H1 (cell line): Measurements from ENCODE around the gene CDH19. TPM values are rescaled to one million over a fixed set of nuclear protein-coding genes. Genes with fewer than 3 reads are reported as not detected.

Experiments
- CTCF ChIA-PET: fragments of 300-600 bp; sonication (Branson Sonifier 250); formaldehyde crosslinking; loops from one replicate; lab custom pipeline; 2021; ENCODE audit not compliant: partially characterized antibody; lab: Charles Lee
- POLR2A ChIA-PET: fragments of 300-600 bp; sonication (Branson Sonifier 250); formaldehyde crosslinking; loops from one replicate; lab custom pipeline; 2021; ENCODE audit warnings: inconsistent platforms; ENCODE audit not compliant: partially characterized antibody; lab: Charles Lee
- DNase-seq, 2 experiments: peaks; one replicate each; pipeline versions ENCODE4 v3.0.0 to v3.0.0-alpha.2; 2010 to 2022; ENCODE audit warnings: low spot score in 2 of 2, low read depth in 1 of 2, mixed read lengths in 1 of 2
- FAIRE-seq: peaks from 2 replicates; lab custom pipeline; 2011; peaks lifted over from hg19 to GRCh38; lab: Jason Lieb, UNC
- H2AFZ ChIP-seq: 2 replicates; pipeline ENCODE4 v1.8.1; 2012; ENCODE audit warnings: low read length, inconsistent platforms
- H2AK5ac ChIP-seq: 2 replicates; pipeline ENCODE4 v1.6.1; 2013; ENCODE audit warnings: low read depth, low read length
- H2BK120ac ChIP-seq: replicated peaks from 2 replicates; pipeline ENCODE3; 2013; ENCODE audit warnings: low read depth, low read length, inconsistent platforms
- H2BK12ac ChIP-seq: 2 replicates; pipeline ENCODE4 v1.6.1; 2013; ENCODE audit warnings: low read depth, low read length
- H2BK15ac ChIP-seq: 2 replicates; pipeline ENCODE4 v1.6.1; 2013; ENCODE audit warnings: low read length
- H2BK20ac ChIP-seq: 2 replicates; pipeline ENCODE4 v1.6.1; 2013; ENCODE audit warnings: low read length
- H2BK5ac ChIP-seq: 2 replicates; pipeline ENCODE4 v1.6.1; 2013; ENCODE audit warnings: low read depth, low read length
- H3K14ac ChIP-seq: 2 replicates; pipeline ENCODE4 v1.6.1; 2013; ENCODE audit warnings: inconsistent platforms; ENCODE audit not compliant: insufficient read length
- H3K18ac ChIP-seq: 2 replicates; pipeline ENCODE4 v1.6.1; 2013; ENCODE audit warnings: low read length; ENCODE audit errors: extremely low read depth
- H3K23ac ChIP-seq: 2 replicates; pipeline ENCODE4 v1.6.1; 2013; ENCODE audit warnings: inconsistent platforms; ENCODE audit not compliant: insufficient read length
- H3K23me2 ChIP-seq: 2 replicates; pipeline ENCODE4 v1.6.1; 2013; ENCODE audit warnings: low read depth, low read length
- H3K27ac ChIP-seq: 2 replicates; pipeline ENCODE4 v1.6.1; 2011; ENCODE audit warnings: low read depth, low read length, inconsistent platforms
- H3K27me3 ChIP-seq, 4 experiments: replicated peaks in 1 of 4; 1 replicate in 1 of 4; 2 replicates in 3 of 4; pipeline versions ENCODE4 v1.6.1 to v1.8.1; 2011 to 2013; ENCODE audit warnings: low read length in 3 of 4, mild to moderate bottlenecking in 3 of 4, inconsistent platforms in 2 of 4, mixed read lengths in 2 of 4, moderate library complexity in 1 of 4; ENCODE audit not compliant: control insufficient read depth in 3 of 4, insufficient read depth in 3 of 4; ENCODE audit errors: extremely low read depth in 1 of 4
- H3K36me3 ChIP-seq, 4 experiments: 2 replicates each; pipeline versions ENCODE4 v1.6.1 to v1.8.1; 2011 to 2013; ENCODE audit warnings: mild to moderate bottlenecking in 4 of 4, low read length in 3 of 4, moderate library complexity in 2 of 4, control low read depth in 1 of 4, inconsistent platforms in 1 of 4; ENCODE audit not compliant: insufficient read depth in 4 of 4, control insufficient read depth in 2 of 4
- H3K4ac ChIP-seq: replicated peaks from 2 replicates; pipeline ENCODE3; 2013; ENCODE audit warnings: low read length, low read depth, mixed read lengths, inconsistent platforms; ENCODE audit not compliant: insufficient read length
- H3K4me1 ChIP-seq, 4 experiments: replicated peaks in 1 of 4; 1 replicate in 1 of 4; 2 replicates in 3 of 4; pipeline versions ENCODE4 v1.6.1 to v1.8.1; 2011 to 2013; ENCODE audit warnings: low read length in 3 of 4, inconsistent platforms in 2 of 4, mixed read lengths in 1 of 4; ENCODE audit not compliant: insufficient read depth in 4 of 4, control insufficient read depth in 3 of 4
- H3K4me2 ChIP-seq, 2 experiments: 2 replicates each; pipeline versions ENCODE4 v1.6.1 to v1.8.1; 2011 to 2013; ENCODE audit warnings: low read depth in 2 of 2, low read length in 2 of 2, control low read depth in 1 of 2, inconsistent platforms in 1 of 2, mild to moderate bottlenecking in 1 of 2; ENCODE audit not compliant: insufficient read depth in 1 of 2
- H3K4me3 ChIP-seq, 4 experiments: fragments of 200-600, 300-600 bp in 1 of 4; sonication (generic), shearing (Covaris generic), sonication (Bioruptor Twin) in 1 of 4; 2 replicates each; pipeline versions ENCODE4 v1.5.1 to v1.8.1; 2011 to 2016; ENCODE audit warnings: low read length in 4 of 4, low read depth in 3 of 4, control low read depth in 2 of 4, inconsistent platforms in 2 of 4, mild to moderate bottlenecking in 2 of 4, mixed read lengths in 1 of 4, moderate library complexity in 1 of 4; ENCODE audit not compliant: insufficient read depth in 2 of 4; ENCODE audit errors: extremely low read depth in 1 of 4
- H3K56ac ChIP-seq: replicated peaks from 2 replicates; pipeline ENCODE3; 2013; ENCODE audit warnings: low read depth, mild to moderate bottlenecking, mixed read lengths, low read length, inconsistent platforms; ENCODE audit not compliant: insufficient read length
- H3K79me1 ChIP-seq: 2 replicates; pipeline ENCODE4 v1.6.1; 2013; ENCODE audit warnings: low read depth, low read length, control low read depth
- H3K79me2 ChIP-seq, 2 experiments: 2 replicates each; pipeline versions ENCODE4 v1.6.1 to v1.8.1; 2012 to 2013; ENCODE audit warnings: low read length in 2 of 2, mild to moderate bottlenecking in 2 of 2, inconsistent platforms in 1 of 2; ENCODE audit not compliant: insufficient read depth in 2 of 2, control insufficient read depth in 1 of 2
- H3K9ac ChIP-seq, 4 experiments: replicated peaks in 1 of 4; 1 replicate in 1 of 4; 2 replicates in 3 of 4; pipeline versions ENCODE4 v1.6.1 to v1.8.1; 2011 to 2013; ENCODE audit warnings: low read depth in 3 of 4, low read length in 3 of 4, control low read depth in 2 of 4, mild to moderate bottlenecking in 2 of 4, moderate library complexity in 2 of 4, inconsistent platforms in 1 of 4; ENCODE audit errors: extremely low read depth in 1 of 4
- H3K9me3 ChIP-seq, 2 experiments: 2 replicates each; pipeline versions ENCODE4 v1.6.1 to v1.8.1; 2012 to 2013; ENCODE audit warnings: mild to moderate bottlenecking in 2 of 2, moderate library complexity in 2 of 2, control low read depth in 1 of 2, inconsistent platforms in 1 of 2, low read depth in 1 of 2, low read length in 1 of 2, mixed read lengths in 1 of 2; ENCODE audit not compliant: insufficient read depth in 2 of 2
- H4K20me1 ChIP-seq, 2 experiments: replicated peaks in 1 of 2; 2 replicates each; pipeline versions ENCODE3 to v1.8.1; 2011 to 2013; ENCODE audit warnings: inconsistent platforms in 2 of 2, low read length in 2 of 2, mild to moderate bottlenecking in 1 of 2; ENCODE audit not compliant: insufficient read depth in 2 of 2, control insufficient read depth in 1 of 2
- H4K5ac ChIP-seq: 2 replicates; pipeline ENCODE4 v1.6.1; 2013; ENCODE audit warnings: low read length, low read depth, mixed read lengths, inconsistent platforms; ENCODE audit not compliant: insufficient read length
- H4K8ac ChIP-seq: 2 replicates; pipeline ENCODE4 v1.8.0; 2013; ENCODE audit warnings: mild to moderate bottlenecking, moderate library complexity, low read length, inconsistent platforms; ENCODE audit not compliant: insufficient read depth; ENCODE audit errors: extremely low read depth
- H4K91ac ChIP-seq: replicated peaks from 2 replicates; pipeline ENCODE3; 2013; ENCODE audit warnings: low read length, mixed read lengths, inconsistent platforms; ENCODE audit not compliant: insufficient read length
- CHD1 ChIP-seq: IDR thresholded peaks from 2 replicates; pipeline ENCODE4 v1.6.1; 2012; ENCODE audit warnings: low read depth, low read length, improper control_type of control experiment
- CREB1 ChIP-seq: IDR thresholded peaks from 2 replicates; pipeline ENCODE4 v1.6.1; 2012; ENCODE audit warnings: inconsistent platforms
- EGR1 ChIP-seq: IDR thresholded peaks from 2 replicates; pipeline ENCODE4 v1.6.1; 2011; ENCODE audit warnings: low read depth, low read length, borderline replicate concordance
- KDM5A ChIP-seq: fragments of 200-600 bp; IDR thresholded peaks from 2 replicates; pipeline ENCODE4 v1.7.1; 2012; ENCODE audit warnings: mild to moderate bottlenecking, low read length, inconsistent platforms, mixed read lengths
- ZNF274 ChIP-seq: IDR thresholded peaks from 2 replicates; pipeline ENCODE4 v1.7.0; 2012; ENCODE audit warnings: low read length, borderline replicate concordance; ENCODE audit errors: extremely low read depth
- WGBS, 2 experiments: shearing (Covaris generic) in 1 of 2; methylation state at CpG; one replicate each; pipeline versions ENCODE4 v1.1.6 to v1.1.7; 2013 to 2015; ENCODE audit warnings: low lambda C conversion rate in 2 of 2, mixed read lengths in 2 of 2, inconsistent platforms in 1 of 2, low coverage in 1 of 2, missing lambda C conversion rate in 1 of 2; ENCODE audit not compliant: insufficient replicate concordance in 2 of 2, insufficient coverage in 1 of 2, insufficient read length in 1 of 2; ENCODE audit errors: extremely low coverage in 1 of 2, missing lambda C conversion rate in 1 of 2; 5-methylcytosine and 5-hydroxymethylcytosine counted together
- polyA plus RNA-seq, 7 experiments: library from polyadenylated mRNA; depleted of rRNA in 3 of 7; stranded (reverse) in 5 of 7; unstranded in 2 of 7; fragments of >200 nt in 5 of 7; fragments of 200-250 nt in 2 of 7; gene quantifications; 1 replicate in 5 of 7; 2 replicates in 1 of 7; 4 replicates in 1 of 7; pipeline versions ENCODE4 v1.2.1 to v1.2.3, GENCODE V29; 2011 to 2013; ENCODE audit warnings: missing spikeins in 2 of 7, mixed read lengths in 2 of 7
- total RNA-seq: library from RNA; stranded (reverse); fragmentation: NEBNext Ultra II Directional; extraction: Animal tissue kit (Norgen Biotek cat#: 25700); gene quantifications from 2 replicates; pipeline ENCODE4 v1.2.1, GENCODE V29; 2021

Gene CDH19
- total and polyA plus RNA-seq, 2 of the 8 experiments (the other 6 are each of a cell fraction or from before 2014, with no cell fraction given): not detected

DNA sequence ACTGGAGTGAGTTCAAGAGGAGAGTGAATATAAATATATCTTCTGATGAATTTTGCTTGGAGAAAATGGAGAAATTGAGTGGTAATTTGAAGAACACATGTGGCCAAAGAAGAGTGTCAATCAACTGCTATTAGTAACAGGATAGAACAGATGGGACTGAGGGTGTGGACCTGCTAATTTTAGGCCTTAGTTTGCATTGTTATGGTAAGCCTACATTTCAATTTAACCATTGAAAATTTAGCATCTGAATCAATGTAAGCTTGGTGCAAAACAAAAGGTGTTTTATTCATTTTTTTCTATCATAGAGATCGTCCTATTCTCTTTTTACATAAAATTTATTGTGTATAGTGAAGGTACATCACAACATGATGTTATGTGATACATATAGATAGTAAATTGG, 42.1 kb upstream of the CDH19 start:
- Histone ChIP-seq H4K5ac (no peak overlapping the region), H3K79me1 (no peaks in the 10 kb centered on the region), H3K4ac (no peak overlapping the region), H4K8ac (no peak overlapping the region), H3K4me1 (peaks cover 0 to 4% (median 3%) of the 10 kb centered on the region in 4 experiments; a peak in 3 of 7 replicates), H3K27ac (no peak overlapping the region), H3K23me2 (no peaks in the 10 kb centered on the region), H3K23ac (no peak overlapping the region), H3K9me3 (no peaks in the 10 kb centered on the region), H3K36me3 (no peaks in the 10 kb centered on the region), H2BK20ac (no peak overlapping the region), H2BK15ac (no peak overlapping the region), H3K14ac (no peak overlapping the region), H2BK120ac (no peak overlapping the region), H3K9ac (no peak overlapping the region), H3K18ac (no peak overlapping the region), H2BK12ac (no peak overlapping the region), H4K91ac (no peak overlapping the region), H3K79me2 (no peaks in the 10 kb centered on the region), H2AFZ (no peak overlapping the region), H3K4me2 (no peak overlapping the region; a peak in 1 of 4 replicates), H3K27me3 (no peaks in the 10 kb centered on the region), H3K56ac (no peak overlapping the region), H4K20me1 (no peaks in the 10 kb centered on the region), H2BK5ac (no peak overlapping the region), H2AK5ac (no peak overlapping the region), H3K4me3 (peak overlapping the region in 1 of 4 experiments; percentile 19; a peak in 1 of 8 replicates)
- TF ChIP-seq KDM5A: no peak
- TF ChIP-seq EGR1: no peak
- no peak for TF ChIP-seq CHD1
- no peak for TF ChIP-seq ZNF274
- no peak for TF ChIP-seq CREB1
- WGBS, 2 experiments: 57% methylated on average over 1 of the region's 1 CpG; no CpG with 5 or more reads in 1 of the 2 experiments
- no peak for DNase-seq
- POLR2A ChIA-PET: no interaction called here
- no peak for FAIRE-seq
- CTCF ChIA-PET: no interaction called here
